ENCODE measurements around the gene MTG2. TPM values are rescaled to one million over a fixed set of nuclear protein-coding genes. Genes with fewer than 3 reads are reported as not detected.
A peak's percentile ranks its signal among the peaks of the same experiment; 100 is the strongest.

Gene MTG2
- total and polyA plus RNA-seq, 10 of the 15 experiments (the other 5 are each of a cell fraction or from before 2014, with no cell fraction given) = 6.2 to 52.4 (median 34.3) TPM

DNA sequence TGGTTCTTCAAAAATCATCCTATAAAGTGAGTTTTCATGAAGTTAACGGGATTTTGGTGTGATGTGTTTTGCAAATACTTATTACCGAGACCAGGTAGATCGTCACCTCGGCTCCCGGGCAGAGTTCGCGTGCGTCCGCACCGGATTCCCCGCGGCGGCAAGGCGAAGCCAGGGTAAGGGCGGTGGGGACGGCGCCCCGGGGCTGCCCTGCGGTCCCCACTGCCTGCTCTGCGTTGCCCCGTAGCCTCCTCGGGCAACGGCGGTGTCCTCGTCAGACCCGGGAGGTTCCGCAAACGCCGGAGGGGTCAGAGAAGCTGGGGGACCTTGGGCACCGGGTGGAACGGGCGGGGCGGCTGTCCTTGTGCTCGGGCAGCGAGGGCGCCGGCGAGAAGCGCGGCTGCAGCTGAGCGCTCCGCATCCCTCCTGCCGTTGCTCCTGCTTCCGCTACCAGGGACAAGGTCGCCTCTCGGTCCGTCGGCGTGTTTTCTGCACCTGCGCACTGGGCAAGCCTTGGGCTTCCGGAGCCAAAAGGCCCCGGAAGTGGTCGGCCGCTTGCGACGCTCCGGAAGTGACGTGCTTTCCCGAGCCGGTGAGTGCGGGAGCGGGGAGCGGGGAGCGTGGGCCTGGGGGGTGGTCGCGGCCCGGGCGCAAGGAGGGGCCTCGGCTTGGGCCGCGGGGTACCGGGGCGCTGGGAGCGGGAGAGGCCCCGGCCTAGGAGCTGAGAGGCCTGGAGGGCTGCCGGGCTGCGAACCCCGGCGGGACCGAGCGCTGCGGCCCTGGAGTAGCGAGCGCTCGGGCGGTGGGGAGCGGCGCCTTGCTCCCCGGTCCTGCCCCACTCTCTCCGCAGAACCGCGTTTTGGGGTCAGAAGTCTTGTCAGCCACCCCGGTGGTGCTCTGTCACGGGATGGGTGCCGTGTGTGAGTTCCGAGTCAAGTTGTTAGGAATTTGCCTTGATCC, at the start of gene MTG2 (continued):
- TF ChIP-seq, protein P1, sequence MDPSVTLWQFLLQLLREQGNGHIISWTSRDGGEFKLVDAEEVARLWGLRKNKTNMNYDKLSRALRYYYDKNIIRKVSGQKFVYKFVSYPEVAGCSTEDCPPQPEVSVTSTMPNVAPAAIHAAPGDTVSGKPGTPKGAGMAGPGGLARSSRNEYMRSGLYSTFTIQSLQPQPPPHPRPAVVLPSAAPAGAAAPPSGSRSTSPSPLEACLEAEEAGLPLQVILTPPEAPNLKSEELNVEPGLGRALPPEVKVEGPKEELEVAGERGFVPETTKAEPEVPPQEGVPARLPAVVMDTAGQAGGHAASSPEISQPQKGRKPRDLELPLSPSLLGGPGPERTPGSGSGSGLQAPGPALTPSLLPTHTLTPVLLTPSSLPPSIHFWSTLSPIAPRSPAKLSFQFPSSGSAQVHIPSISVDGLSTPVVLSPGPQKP (IDR thresholded peaks at IDR 0.05; ENCODE audit: low read depth, low read length) = peak; percentile 87
- TF ChIP-seq, protein P2, sequence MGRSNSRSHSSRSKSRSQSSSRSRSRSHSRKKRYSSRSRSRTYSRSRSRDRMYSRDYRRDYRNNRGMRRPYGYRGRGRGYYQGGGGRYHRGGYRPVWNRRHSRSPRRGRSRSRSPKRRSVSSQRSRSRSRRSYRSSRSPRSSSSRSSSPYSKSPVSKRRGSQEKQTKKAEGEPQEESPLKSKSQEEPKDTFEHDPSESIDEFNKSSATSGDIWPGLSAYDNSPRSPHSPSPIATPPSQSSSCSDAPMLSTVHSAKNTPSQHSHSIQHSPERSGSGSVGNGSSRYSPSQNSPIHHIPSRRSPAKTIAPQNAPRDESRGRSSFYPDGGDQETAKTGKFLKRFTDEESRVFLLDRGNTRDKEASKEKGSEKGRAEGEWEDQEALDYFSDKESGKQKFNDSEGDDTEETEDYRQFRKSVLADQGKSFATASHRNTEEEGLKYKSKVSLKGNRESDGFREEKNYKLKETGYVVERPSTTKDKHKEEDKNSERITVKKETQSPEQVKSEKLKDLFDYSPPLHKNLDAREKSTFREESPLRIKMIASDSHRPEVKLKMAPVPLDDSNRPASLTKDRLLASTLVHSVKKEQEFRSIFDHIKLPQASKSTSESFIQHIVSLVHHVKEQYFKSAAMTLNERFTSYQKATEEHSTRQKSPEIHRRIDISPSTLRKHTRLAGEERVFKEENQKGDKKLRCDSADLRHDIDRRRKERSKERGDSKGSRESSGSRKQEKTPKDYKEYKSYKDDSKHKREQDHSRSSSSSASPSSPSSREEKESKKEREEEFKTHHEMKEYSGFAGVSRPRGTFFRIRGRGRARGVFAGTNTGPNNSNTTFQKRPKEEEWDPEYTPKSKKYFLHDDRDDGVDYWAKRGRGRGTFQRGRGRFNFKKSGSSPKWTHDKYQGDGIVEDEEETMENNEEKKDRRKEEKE (IDR thresholded peaks at IDR 0.05) = no peak
- 0 out of 4 replicates have a peak, but pooled peaks of 1 of the 2 experiments have one; percentile 46 for TF ChIP-seq EP300 (IDR thresholded peaks at IDR 0.05; ENCODE audit: borderline replicate concordance in 1 of 2, control insufficient read depth in 1 of 2, low read depth in 2 of 2, low read length in 2 of 2)
- no peak for TF ChIP-seq PAX5 (IDR thresholded peaks at IDR 0.05; ENCODE audit: borderline replicate concordance, low read depth, low read length)
- TF ChIP-seq, protein P3, sequence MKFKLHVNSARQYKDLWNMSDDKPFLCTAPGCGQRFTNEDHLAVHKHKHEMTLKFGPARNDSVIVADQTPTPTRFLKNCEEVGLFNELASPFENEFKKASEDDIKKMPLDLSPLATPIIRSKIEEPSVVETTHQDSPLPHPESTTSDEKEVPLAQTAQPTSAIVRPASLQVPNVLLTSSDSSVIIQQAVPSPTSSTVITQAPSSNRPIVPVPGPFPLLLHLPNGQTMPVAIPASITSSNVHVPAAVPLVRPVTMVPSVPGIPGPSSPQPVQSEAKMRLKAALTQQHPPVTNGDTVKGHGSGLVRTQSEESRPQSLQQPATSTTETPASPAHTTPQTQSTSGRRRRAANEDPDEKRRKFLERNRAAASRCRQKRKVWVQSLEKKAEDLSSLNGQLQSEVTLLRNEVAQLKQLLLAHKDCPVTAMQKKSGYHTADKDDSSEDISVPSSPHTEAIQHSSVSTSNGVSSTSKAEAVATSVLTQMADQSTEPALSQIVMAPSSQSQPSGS (IDR thresholded peaks at IDR 0.05; ENCODE audit: low read length) = no peak; the same call in 1 of the 2 replicates
- TF ChIP-seq YBX1 (IDR thresholded peaks at IDR 0.05) = no peak
- TF ChIP-seq, protein P4, sequence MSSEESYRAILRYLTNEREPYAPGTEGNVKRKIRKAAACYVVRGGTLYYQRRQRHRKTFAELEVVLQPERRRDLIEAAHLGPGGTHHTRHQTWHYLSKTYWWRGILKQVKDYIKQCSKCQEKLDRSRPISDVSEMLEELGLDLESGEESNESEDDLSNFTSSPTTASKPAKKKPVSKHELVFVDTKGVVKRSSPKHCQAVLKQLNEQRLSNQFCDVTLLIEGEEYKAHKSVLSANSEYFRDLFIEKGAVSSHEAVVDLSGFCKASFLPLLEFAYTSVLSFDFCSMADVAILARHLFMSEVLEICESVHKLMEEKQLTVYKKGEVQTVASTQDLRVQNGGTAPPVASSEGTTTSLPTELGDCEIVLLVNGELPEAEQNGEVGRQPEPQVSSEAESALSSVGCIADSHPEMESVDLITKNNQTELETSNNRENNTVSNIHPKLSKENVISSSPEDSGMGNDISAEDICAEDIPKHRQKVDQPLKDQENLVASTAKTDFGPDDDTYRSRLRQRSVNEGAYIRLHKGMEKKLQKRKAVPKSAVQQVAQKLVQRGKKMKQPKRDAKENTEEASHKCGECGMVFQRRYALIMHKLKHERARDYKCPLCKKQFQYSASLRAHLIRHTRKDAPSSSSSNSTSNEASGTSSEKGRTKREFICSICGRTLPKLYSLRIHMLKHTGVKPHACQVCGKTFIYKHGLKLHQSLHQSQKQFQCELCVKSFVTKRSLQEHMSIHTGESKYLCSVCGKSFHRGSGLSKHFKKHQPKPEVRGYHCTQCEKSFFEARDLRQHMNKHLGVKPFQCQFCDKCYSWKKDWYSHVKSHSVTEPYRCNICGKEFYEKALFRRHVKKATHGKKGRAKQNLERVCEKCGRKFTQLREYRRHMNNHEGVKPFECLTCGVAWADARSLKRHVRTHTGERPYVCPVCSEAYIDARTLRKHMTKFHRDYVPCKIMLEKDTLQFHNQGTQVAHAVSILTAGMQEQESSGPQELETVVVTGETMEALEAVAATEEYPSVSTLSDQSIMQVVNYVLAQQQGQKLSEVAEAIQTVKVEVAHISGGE (CRISPR knock-in tag; IDR thresholded peaks at IDR 0.05) = peak; percentile 7; the same call in 1 of the 2 replicates
- TF ChIP-seq JUNB (IDR thresholded peaks at IDR 0.05) = no peak
- TF ChIP-seq, protein P5, sequence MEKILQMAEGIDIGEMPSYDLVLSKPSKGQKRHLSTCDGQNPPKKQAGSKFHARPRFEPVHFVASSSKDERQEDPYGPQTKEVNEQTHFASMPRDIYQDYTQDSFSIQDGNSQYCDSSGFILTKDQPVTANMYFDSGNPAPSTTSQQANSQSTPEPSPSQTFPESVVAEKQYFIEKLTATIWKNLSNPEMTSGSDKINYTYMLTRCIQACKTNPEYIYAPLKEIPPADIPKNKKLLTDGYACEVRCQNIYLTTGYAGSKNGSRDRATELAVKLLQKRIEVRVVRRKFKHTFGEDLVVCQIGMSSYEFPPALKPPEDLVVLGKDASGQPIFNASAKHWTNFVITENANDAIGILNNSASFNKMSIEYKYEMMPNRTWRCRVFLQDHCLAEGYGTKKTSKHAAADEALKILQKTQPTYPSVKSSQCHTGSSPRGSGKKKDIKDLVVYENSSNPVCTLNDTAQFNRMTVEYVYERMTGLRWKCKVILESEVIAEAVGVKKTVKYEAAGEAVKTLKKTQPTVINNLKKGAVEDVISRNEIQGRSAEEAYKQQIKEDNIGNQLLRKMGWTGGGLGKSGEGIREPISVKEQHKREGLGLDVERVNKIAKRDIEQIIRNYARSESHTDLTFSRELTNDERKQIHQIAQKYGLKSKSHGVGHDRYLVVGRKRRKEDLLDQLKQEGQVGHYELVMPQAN (conservative IDR thresholded peaks at IDR 0.05) = peak; percentile 91
- peak; percentile 91 for TF ChIP-seq PML (IDR thresholded peaks at IDR 0.05; ENCODE audit: low read length)
- TF ChIP-seq, protein P6, sequence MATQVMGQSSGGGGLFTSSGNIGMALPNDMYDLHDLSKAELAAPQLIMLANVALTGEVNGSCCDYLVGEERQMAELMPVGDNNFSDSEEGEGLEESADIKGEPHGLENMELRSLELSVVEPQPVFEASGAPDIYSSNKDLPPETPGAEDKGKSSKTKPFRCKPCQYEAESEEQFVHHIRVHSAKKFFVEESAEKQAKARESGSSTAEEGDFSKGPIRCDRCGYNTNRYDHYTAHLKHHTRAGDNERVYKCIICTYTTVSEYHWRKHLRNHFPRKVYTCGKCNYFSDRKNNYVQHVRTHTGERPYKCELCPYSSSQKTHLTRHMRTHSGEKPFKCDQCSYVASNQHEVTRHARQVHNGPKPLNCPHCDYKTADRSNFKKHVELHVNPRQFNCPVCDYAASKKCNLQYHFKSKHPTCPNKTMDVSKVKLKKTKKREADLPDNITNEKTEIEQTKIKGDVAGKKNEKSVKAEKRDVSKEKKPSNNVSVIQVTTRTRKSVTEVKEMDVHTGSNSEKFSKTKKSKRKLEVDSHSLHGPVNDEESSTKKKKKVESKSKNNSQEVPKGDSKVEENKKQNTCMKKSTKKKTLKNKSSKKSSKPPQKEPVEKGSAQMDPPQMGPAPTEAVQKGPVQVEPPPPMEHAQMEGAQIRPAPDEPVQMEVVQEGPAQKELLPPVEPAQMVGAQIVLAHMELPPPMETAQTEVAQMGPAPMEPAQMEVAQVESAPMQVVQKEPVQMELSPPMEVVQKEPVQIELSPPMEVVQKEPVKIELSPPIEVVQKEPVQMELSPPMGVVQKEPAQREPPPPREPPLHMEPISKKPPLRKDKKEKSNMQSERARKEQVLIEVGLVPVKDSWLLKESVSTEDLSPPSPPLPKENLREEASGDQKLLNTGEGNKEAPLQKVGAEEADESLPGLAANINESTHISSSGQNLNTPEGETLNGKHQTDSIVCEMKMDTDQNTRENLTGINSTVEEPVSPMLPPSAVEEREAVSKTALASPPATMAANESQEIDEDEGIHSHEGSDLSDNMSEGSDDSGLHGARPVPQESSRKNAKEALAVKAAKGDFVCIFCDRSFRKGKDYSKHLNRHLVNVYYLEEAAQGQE (IDR thresholded peaks at IDR 0.05; ENCODE audit: low read depth, low read length) = no peak
- no peak for TF ChIP-seq ASH2L (IDR thresholded peaks at IDR 0.05; ENCODE audit: borderline replicate concordance, low read depth)

Data from GM12878 (cell line).